GM18868 (cell line): ENCODE data around the gene SLC22A13.

Experiments
- ATAC-seq: cut with Tn5 transposase; IDR thresholded peaks from one replicate; pipeline ENCODE4 v1.9.1; 2021; ENCODE audit warnings: mild to moderate bottlenecking, moderate library complexity; ENCODE audit not compliant: unreplicated experiment

Gene SLC22A13

DNA sequence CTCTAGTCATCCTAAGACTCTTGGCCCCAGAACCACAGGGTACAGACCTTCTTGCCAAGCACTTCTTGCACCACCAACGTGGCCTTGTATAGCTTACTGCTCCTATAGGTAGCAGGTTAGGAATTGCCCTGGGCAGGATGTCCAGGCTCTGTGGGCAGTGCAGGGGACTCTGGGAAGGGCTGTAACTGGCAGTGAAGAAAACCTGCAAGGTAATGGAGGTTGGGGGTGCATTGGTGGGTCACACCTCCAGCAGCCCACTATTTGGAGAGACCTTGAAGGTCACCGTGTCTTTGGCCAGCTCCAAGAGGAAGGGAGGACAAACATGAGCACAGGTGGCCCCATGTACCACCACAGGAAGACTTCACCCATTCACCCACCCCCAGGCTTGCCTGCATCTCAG, 59.6 kb downstream of the SLC22A13 start:
- ATAC-seq: no peak

DNA sequence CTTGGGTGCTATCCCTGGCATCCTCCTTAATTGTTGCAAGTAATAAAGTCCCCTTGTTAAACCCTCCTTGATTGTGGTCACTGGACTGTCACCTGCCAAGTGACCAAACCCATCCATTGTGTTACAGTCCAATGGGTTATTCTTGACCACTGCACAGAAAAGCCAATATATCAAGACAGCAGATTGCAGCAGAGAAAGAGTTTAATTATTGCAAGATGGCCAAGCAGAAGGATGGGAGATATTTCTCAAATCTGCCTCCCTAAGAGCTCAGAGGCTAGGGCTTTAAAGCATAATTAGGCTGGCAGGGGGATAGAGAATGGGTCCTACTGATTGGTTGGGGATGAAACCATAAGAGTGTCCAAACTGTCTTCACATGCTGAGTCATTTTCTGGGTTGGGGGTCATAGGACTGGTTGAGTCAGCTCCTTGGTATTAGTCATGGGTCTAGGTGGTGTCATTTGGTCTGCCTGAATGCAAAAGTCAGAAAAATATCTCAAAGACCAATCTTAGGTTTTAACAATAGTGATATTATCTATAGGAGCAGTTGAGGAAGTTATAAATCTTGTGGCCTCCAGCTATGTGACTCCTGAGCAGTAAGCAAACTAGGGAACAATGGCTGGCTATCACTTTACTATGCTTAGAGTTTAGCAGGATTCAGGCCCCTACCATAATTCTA, 61.9 kb downstream of the SLC22A13 start:
- ATAC-seq: no peak
